Right atrium auricular region (tissue), 2 donors: ENCODE results near the gene AOPEP. TPM values are rescaled to one million over a fixed set of nuclear protein-coding genes. Genes with fewer than 3 reads are reported as not detected.

Experiments used
- DNase-seq: peaks from one replicate; pipeline ENCODE4 v3.0.0-alpha.2; 2019; ENCODE audit warnings: low spot score
- H3K27ac ChIP-seq, 2 donors: fragments of 200-600 bp; sonication (generic); 1 replicate in 1 of 2; 2 replicates in 1 of 2; pipeline ENCODE4 v1.5.1; 2016 to 2019
- H3K27me3 ChIP-seq, 2 donors: fragments of 200-600 bp; sonication (generic); one replicate each; pipeline versions ENCODE4 v1.5.1 to v1.6.0; 2017 to 2019
- H3K36me3 ChIP-seq: fragments of 200-600 bp; sonication (generic); one replicate; pipeline ENCODE4 v1.5.1; 2016
- H3K4me1 ChIP-seq, 2 donors: fragments of 200-600 bp; sonication (generic); one replicate each; pipeline versions ENCODE4 v1.5.1 to v1.6.0; 2017 to 2019
- H3K4me3 ChIP-seq, 2 donors: fragments of 200-600 bp; sonication (generic); 1 replicate in 1 of 2; 2 replicates in 1 of 2; pipeline ENCODE4 v1.5.1; 2017 to 2019; ENCODE audit warnings: mild to moderate bottlenecking in 1 of 2, moderate library complexity in 1 of 2
- H3K9me3 ChIP-seq, 2 donors: fragments of 200-600 bp; sonication (generic); one replicate each; pipeline ENCODE4 v1.5.1; 2019
- CTCF ChIP-seq, 2 donors: fragments of 200-600 bp; sonication (generic); IDR thresholded peaks; one replicate each; pipeline ENCODE4 v1.5.1; 2019; ENCODE audit warnings: antibody characterized with exemption in 2 of 2
- total RNA-seq, 2 donors: library from RNA; depleted of rRNA; stranded (reverse); fragments of >200 nt; gene quantifications; one replicate each; pipeline ENCODE4 v1.1.0, GENCODE V29; 2016

AOPEP gene
- total RNA-seq, 2 donors from 2014 or later = 262 to 314 TPM

GRCh38 chr9:95125652-95126051 is 399.2 kb downstream of the AOPEP start:
- no peak for TF ChIP-seq CTCF (IDR thresholded peaks at IDR 0.05)

GRCh38 chr9:95126739-95127138 is 400.2 kb downstream of the AOPEP start:
- Histone ChIP-seq H3K4me3 (no peak overlapping the region), H3K9me3 (no peaks in the 10 kb centered on the region), H3K36me3 (no peaks in the 10 kb centered on the region), H3K4me1 (peaks cover 0 to 11% of the 10 kb centered on the region in 2 donors), H3K27me3 (no peaks in the 10 kb centered on the region), H3K27ac (peak overlapping the region in 1 of 2 donors; percentile 43)
- TF ChIP-seq CTCF (IDR thresholded peaks at IDR 0.05) = no peak
- peak; percentile 49 for DNase-seq

More at GRCh38 chr9:95125652-95126051, 399.2 kb downstream of the AOPEP start:
- DNase-seq = no peak
- no peaks in the 10 kb centered on the region for H3K27me3 ChIP-seq
- H3K27ac ChIP-seq = no peak overlapping the region
- H3K9me3 ChIP-seq = no peaks in the 10 kb centered on the region
- H3K36me3 ChIP-seq = no peaks in the 10 kb centered on the region
- peaks cover 0 to 17% of the 10 kb centered on the region in 2 donors for H3K4me1 ChIP-seq
- H3K4me3 ChIP-seq = no peak overlapping the region

- H3K36me3 ChIP-seq = no peaks in the 10 kb centered on the region
- H3K27me3 ChIP-seq = no peaks in the 10 kb centered on the region
- peak; percentile 94 to 98 for TF ChIP-seq CTCF (IDR thresholded peaks at IDR 0.05)
- DNase-seq = peak; percentile 90
- H3K27ac ChIP-seq = peak overlapping the region in 1 of 2 donors; percentile 62
- H3K4me1 ChIP-seq = peaks cover 0 to 11% of the 10 kb centered on the region in 2 donors
- peak overlapping the region; percentile 17 to 52 for H3K4me3 ChIP-seq
- no peaks in the 10 kb centered on the region for H3K9me3 ChIP-seq
These were observed 401.0 kb downstream of the AOPEP start for GRCh38 chr9:95127249-95128176.

- Histone ChIP-seq H3K36me3 (no peaks in the 10 kb centered on the region), H3K4me3 (no peak overlapping the region), H3K9me3 (no peaks in the 10 kb centered on the region), H3K27me3 (no peaks in the 10 kb centered on the region), H3K4me1 (peaks cover 0 to 11% of the 10 kb centered on the region in 2 donors), H3K27ac (no peak overlapping the region)
- no peak for DNase-seq
- TF ChIP-seq CTCF (IDR thresholded peaks at IDR 0.05) = no peak
These were observed 401.7 kb downstream of the AOPEP start for GRCh38 chr9:95128177-95128524.

GRCh38 chr9:95129476-95130291 is 403.2 kb downstream of the AOPEP start:
- DNase-seq = no peak
- no peaks in the 10 kb centered on the region for H3K9me3 ChIP-seq
- H3K4me3 ChIP-seq = no peak overlapping the region
- no peaks in the 10 kb centered on the region for H3K36me3 ChIP-seq
- H3K27ac ChIP-seq = no peak overlapping the region
- H3K4me1 ChIP-seq = peaks cover 0 to 11% of the 10 kb centered on the region in 2 donors
- no peak for TF ChIP-seq CTCF (IDR thresholded peaks at IDR 0.05)
- no peaks in the 10 kb centered on the region for H3K27me3 ChIP-seq
